Cerebellar cortex (tissue), 1 donor: ENCODE measurements around the gene CNTN5.

Experiments
- DNase-seq: peaks from one replicate; pipeline ENCODE4 v3.0.0-alpha.2; 2015; ENCODE audit warnings: low spot score

Gene CNTN5

DNA sequence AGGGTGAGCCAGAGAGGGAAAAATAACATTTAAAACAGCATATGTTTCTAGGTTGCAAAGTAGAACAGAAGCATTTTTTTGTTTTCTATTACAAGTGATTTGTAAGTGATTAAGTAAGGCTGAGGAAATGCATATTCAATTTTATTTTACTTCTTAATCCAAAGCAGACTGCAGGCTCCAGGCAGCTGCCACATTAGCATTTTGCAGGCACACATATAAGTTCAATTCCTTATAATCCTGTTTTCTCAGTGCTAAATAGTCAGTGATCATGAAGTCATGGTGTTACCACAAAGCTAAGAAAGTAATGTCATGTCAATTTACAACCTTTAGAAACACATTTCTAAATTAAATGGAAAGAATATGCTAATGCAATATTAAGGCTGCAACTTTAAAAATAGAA, 149.8 kb downstream of the CNTN5 start:
- DNase-seq: no peak

DNA sequence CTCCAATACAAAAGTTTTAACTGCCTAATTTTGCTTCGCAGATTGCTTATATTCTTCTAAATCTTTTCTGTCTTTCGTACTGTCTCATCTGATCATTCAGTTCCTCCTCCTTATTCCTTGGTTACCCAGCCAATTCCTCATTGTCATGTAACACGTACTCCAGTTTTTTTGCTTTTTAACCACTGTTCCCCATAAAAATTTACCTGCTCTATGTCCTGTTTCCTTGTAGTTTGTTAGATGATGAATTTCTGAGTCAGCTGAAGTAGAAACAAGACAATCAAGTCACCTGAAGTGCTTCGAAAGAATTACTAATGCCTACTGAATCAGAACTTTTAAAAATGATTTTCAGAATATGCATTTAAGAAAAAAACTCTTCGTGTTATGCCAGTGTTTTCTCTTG, 150.6 kb downstream of the CNTN5 start:
- DNase-seq: no peak

DNA sequence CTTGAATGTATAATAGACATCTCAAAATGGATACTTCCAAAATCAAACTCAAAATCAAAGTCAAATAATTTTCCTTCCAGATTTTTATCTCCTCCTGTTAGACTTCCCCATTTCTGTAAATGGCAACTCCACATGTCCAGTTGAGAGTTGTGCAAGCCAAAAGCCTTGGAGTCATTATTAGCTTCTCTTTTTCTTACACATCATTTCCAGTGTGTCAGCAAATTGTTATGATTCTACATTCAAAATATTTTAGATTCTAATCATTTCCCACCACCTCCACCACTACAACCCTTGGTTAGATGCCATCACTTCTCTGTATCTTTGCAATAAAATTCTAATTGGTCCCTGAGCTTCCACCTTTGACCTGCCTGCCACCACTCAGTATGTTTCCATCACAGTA, 155.7 kb downstream of the CNTN5 start:
- DNase-seq: no peak

DNA sequence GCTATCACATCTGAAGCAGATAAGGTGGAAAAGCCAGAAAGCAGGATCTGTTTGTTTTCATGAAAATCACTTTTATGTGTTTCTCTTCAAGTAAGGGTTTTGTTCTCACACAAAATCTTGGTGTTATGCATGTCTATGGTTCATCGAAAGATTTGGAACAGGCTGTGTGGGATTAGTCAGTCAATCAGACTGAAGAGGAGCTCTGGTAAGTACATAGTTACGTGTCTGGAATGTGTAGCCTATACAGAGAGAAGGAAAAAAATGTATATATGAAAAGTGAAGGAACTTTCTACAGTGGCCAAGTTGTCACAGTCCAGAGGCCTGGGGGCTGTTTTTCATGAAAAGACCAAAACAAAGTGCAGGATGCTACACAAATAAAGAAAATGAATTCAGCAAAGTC, 156.7 kb downstream of the CNTN5 start:
- DNase-seq: no peak

DNA sequence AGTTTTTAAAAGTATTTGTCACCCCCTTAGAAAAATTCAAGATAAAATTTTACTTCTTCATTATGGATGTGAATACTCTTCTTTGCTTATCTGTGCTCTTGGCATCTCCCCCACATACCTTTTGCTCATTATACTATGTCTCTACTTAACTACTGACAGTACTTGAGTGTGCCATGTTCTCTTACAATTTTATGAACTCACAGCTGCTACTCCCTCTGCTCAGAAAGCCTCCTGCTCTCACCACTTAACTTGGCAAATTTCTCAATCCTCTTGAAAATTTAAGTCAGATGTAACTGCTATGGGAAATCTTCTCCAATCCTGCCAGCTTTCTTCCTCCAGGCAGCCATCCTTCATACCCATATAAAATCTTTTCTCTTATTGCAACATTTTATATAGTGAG, 163.4 kb downstream of the CNTN5 start:
- no peak for DNase-seq

DNA sequence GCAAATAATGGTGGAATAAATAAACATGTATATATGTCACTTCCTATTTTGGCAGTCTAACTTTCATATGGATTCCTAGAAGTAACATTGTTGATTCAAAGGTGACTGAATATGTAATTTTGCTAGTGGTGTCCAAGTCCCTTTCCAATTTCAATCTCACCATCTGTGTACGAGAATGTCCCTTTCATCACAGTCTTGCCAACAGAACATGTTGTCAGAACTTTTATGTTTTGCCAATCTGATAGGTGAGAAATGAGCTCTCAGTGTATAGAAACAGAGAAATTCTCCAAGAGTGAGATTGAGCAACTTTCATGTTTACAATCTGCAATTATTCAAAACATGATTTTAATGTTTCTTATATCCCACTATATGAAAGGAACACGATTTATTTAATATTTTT, 167.5 kb downstream of the CNTN5 start:
- no peak for DNase-seq

DNA sequence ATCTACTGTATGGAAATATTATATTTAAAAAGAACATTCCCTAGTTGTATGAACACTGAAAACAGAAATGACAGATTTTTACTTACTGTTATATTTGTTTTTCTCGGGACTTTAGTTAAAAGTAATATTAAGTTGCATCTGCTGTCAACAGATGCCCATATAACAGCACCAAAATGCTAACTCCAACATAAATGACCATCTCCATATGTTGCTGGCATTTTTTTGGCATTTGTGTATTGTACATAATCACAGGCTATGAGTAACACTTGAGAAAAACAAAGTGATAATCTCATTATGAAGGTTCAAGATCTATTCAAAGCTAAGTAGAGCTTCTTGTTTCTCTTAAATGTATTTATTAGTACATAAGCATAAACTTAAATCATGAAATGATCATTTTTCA, 172.0 kb downstream of the CNTN5 start:
- no peak for DNase-seq

DNA sequence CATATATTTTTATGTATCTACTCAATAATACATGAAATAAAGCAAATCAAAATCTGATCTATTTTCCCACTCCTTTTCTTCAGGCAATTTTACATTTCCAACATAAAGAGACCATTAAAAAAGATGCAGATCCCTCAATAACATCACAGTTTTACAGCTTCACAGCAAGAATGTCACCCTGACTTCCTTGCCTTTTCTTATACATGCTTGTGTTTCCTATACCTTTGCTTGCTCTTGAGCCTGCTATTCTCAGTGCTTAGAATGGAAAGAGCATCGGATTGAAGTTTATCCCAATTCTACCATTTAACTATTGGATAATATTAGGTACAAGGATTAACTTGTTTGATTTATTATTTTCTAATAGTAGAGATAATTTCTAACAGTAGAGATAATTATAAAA, 176.7 kb downstream of the CNTN5 start:
- DNase-seq: no peak

DNA sequence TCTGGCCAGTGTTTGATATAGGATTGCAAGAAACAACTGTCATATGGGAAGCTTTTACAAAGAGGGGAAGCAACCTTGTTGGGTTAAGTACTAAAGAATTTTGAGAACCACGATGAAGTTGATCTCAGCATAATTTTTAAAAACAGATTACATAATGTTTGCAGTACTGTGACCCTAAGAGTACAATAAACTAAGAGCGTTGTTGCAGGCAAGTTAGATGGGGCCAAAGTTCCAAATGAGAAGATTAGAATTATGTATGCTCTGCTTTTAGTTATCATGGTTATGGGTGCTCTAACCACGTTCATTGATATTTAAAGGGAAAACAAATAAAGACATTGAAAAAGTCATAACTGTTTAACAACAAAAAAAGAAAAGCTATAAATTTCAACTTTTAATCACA, 177.5 kb downstream of the CNTN5 start:
- DNase-seq: no peak

DNA sequence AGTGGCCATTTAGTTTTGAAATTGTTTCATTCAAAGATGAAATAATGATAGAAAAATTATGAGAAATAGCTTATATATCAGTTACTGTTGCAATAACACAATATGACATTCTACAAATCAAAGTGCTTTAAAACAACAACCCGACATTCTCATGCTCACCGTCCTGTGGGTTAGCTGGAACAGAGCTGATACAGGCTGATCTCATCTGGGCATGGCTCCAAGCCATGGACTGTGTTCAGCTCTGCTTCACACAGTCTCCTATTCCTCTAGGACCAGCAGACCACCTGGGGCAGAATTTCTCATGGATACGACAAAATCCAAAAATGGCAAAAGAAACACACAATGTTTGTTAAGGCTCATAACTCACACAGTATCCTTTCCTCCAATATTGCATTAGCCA, 178.6 kb downstream of the CNTN5 start:
- no peak for DNase-seq

DNA sequence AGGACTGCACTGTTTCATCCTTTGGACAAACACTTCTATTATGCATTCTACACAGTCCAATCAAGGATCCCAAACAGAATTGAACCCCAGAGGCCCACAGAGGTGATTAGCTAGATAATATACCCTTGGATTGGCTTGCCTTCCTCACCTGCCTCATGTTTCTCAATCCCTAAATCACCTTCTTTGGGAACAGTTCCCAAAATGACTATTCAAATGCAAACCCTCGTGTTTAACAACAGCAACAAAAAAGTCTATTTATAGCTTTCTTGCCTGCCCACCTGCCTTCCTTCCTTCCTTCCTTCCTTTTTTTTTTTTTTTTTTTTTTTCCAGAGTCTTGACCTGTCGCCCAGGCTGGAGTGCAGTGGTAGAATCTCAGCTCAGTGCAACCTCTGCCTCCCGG, 180.0 kb downstream of the CNTN5 start:
- no peak for DNase-seq

DNA sequence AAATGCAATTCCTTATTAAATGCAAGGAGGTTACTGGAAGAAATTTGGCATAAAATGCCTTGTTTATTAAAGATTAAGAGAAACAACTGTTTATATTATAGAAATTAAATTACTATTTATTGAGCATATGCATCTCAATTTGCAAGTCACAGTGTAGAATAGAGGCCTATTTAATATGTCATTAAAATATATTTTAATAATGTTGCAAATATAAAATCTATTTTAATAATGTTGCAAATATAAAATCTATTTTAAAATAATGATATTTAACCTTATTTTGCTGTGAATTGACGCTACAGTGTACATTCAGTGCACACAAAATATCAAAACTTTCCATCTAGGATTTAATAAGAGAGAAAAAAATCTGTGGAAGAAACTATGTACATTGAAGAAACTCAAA, 188.1 kb downstream of the CNTN5 start:
- DNase-seq: no peak

DNA sequence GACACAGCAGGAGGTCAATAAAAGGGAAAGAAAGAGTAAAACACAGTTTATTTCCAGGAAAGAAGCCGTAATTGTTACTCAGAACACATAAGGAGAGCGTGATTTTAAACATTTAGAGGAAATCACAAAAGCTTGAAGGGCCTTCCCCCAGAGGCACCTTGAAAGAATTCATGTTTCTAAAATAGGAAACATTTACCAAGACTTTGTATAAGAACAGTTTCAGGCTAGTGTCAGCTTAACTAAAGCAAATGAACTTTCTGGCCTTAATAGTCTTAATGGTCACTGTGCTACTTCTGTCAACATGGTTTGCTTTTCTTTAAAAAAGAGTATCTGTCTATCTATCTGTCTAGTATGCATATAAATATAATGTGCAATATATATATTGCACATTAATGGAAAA, 208.8 kb downstream of the CNTN5 start:
- DNase-seq: no peak

DNA sequence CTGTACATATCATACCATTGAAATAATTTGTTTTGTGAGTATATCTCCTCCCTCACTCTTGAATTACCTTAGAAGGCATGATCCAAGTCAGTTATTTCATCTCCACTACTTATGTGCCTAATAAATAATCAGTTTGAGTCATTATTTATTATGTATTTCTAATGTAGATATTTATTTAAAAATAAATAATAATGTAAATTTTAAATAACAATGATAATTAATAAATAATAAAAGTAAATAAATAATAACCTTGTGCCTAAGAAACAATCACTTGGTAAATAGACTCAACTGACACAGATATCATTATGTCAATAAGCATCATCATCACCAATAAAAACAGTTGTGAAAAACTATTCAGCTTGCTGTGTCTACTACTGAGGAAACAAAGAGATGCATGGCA, 213.8 kb downstream of the CNTN5 start:
- DNase-seq: no peak

DNA sequence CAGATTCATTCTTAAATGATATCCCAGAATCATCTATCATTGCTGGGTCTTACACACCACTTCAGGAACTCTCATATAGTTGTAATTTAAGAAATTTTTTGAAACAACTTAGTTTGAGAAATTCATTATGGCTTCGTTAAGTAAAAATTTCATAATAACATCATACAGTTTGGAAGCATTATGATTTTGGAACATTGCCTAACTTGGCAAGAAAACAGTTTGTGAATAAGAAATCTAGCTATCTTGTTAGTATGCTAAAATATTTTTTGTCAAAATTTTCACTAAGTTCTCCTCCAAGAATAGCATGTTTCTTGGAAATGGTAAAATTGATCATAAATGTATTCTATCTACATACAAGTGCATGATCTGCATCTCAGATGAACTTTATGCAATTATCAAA, 217.7 kb downstream of the CNTN5 start:
- no peak for DNase-seq

DNA sequence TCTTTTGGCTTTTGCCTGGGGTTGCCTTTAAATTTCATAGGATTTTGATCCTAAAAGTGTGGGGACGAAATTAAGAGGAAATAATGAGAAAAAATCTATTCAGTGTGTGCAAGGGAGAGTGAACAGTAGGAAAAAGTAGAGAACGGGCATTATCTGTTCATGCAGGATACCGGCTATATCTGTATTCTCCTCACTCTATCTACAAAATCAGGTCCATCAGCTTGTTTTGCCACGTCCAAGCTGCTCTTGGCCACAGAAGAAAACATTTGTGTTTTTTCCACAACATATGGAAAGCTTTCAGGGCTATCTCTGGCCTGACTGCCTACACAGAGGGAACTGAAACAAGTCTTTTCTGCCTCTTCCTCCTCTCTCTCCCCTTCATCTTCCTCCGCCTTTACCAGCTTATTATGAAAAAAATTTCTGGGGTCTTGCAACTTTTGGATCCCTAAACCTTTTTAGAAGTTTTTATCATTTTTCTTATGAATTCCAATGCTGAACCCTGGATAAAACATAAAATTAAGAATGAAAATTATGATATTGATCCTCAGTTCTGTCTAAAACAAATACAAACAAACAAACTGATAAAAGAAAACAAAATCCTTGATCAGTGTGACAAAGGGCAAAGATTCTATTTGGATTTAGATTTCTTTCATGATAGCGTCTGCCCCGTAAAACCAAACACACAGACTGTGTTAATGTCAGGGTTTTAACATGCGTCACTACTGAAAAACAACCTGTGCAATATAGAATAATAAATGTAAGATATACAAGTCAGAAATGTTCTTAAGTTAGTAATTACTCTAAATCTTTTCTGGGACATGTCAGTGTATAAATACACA, 219.7 kb downstream of the CNTN5 start:
- DNase-seq: no peak

DNA sequence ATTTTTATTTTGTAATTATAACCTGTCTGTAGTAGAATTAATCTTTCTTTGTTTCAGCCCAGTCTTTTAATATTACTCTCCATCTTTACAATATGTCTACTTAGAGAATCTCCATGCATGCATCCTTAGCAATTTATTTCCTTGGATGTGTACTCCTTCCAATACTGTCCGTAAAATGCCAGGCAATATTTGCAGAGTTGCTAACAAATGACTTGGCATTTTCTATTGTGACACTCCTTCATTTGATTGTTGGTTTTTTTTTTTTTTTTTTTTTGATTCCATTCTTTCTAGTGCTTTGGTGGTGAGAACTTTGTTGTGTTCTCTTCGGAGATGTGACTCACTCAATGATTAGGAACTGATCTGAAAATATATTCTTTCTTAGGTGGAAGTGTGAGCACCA, 220.3 kb downstream of the CNTN5 start:
- no peak for DNase-seq

DNA sequence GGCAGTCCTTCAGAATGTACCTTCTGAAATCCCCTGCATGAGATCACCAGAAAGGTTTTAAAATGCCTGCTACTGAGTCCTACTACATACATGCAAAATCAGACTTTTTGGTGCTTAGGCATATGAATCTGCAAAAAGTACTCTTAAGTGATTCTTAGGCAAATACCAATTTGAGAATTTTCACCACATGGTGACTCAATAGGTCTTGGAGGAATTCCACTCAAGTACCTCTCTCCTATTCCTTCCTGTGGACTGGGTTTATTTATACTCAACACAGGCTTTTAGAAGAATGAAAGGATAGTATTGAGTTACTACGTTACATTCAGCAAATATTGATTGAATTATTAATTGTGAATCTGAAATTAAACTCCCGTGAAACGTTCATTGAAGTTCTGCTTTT, 223.9 kb downstream of the CNTN5 start:
- no peak for DNase-seq

DNA sequence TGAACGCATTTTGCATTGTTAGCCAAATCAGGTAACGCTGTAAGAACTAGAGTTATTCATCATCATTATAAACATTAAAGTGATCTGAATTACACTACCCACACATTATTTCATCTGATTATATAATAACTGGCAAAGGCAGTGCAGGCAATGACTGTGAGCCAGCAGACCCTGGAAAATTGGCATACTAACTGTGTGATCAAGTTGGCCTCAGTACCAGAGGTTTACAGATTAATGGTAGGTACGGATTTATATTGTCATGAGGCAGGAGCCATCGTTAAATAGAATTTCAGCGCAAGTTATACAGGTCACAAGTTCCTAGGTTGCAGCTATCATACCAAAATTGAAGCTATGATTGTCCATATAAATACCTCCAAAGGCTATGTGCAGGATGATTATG, 225.4 kb downstream of the CNTN5 start:
- no peak for DNase-seq

DNA sequence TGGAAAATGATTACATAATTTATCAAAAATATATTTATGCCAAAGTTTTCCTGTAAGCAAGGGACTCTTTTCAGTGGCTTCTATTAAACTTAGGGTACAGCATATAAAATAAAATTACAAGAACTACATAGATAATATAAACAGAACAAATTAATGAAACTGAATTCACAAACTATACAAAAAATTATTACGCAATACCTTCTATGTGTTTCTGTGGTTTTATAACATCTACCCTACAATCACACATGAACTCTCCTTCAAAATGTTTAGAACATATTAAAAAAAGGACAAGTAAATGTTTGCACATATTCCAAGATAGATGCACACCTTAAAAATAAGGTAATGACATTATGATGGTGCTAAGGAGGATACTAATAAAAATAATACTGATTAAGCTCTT, 235.9 kb downstream of the CNTN5 start:
- DNase-seq: no peak

DNA sequence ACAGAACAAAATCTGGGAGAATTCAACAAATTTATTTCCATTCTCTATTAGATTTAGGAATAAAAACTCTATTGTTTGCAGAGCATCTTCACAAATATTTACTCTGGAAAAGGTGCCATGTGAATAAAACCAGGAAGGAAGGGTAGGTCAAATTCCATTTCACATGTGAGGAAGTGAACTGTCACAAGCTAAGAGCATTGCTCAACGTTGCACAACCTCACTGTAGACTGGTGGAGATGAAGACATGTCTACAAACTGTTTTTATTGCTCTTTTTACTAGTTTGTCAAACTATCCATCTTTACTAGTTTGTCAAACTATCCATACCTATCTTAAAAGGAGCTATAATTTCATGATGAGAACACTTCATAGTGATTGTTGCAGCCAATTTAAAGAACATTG, 236.4 kb downstream of the CNTN5 start:
- DNase-seq: no peak

DNA sequence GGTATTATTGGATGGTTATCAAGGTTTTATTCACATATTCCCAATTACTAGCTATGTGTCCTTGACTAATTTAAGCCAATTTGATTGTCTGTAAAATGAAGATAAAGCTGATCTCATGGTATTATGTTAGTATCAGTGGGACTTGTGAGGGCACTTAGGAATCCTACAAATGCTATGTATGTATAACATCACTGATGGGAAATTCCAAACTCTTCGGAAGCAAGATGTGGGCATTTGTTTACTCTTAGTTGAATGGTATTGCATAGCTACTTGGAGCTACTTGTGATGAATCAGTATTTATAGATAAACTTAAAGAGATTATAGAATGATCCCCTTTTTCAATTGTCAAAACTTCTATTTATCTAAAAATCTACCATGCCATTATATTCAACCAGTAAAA, 239.9 kb downstream of the CNTN5 start:
- no peak for DNase-seq

DNA sequence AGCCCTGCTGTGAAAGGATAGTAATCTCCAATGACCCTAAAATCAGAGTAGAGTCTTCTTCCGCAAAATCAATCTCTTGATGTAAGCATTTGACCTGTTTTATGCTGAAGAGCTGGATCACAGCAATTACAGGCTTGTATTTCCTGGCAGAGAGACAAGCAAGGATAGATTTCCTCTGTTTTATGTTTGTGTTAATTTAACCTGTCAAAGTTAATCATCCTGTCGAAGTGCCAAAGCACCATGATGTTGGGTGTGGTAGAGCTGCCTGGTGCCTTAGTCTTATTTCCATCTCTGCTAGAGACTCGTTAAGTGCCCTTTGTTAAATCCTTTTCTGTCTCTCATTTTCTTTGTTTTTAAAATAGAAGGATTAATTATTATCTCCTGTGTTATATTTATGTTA, 248.1 kb downstream of the CNTN5 start:
- no peak for DNase-seq

DNA sequence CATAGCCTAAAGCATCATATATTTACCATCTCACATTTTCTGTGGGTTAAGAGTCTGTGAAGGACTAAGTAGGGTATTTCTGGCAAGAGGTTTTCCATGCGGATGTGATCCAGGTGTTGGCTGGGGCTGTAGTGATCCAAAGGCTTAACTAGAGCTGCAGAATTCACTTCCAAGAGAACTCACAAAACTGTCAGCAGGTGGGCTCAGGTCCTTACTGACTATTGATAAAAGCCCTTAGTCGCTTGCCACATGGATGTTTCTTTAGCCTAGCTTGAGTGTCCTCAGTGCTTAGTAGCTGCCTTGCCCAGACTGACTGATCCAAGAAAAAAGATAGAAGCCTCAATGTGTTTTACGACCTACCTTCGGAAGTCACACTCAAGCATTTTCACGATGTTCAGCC, 250.8 kb downstream of the CNTN5 start:
- no peak for DNase-seq

DNA sequence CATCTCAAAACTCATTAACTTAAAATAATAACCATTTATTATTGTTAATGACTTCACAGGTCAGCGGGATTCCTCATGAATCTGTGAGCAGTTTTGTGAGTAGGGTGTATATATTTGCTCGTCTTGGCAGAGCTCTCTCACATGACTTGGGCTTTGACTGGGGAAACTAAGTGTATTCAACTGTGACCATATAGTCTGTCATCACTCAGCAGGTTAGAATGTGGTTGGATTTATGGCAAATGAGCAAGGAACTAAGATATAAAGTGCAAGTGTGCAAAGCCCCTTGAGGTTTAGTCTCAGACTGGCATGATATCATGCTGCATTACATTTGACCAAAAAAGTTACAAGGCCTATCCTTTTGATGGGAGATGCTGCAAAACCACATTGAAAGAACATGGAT, 254.8 kb downstream of the CNTN5 start:
- DNase-seq: no peak
